ENCODE results near the gene PIEZO2.
"Not testable (repeated sequence)": the region's sequence is repeated elsewhere in the genome, so short reads cannot be mapped to it uniquely, and the experiment has no call there.

The PIEZO2 gene

GRCh38 chr18:10847907-10848306 is 301.5 kb downstream of the PIEZO2 start:
- Histone ChIP-seq H3K4me1 (ENCODE audit: control insufficient read depth, insufficient read depth, low read length) (no peaks in the 10 kb centered on the region), H3K4me3 (ENCODE audit: low read length) (no peak overlapping the region), H3K27me3 (ENCODE audit: control insufficient read depth, insufficient read depth, low read length) (no peaks in the 10 kb centered on the region)

DNA sequence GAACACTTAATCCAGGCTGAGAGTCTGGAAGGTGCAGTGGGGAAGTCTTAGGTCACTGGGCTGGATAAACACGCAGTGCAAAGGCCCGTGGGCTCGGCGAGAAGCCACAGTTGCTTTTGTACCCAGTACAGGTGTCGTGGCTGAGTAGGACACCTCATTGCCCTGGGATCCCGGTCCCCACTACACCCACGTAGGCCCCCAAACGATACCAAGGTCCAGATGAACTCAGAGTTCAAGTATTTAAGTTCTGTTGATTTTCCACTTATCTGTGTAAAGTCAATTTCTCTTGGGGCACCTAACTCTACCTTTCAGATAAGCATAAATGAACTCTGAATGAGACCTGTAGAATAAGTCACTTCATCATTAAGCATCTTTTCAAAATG is 302.0 kb downstream of the PIEZO2 start:
- no peaks in the 10 kb centered on the region for H3K4me1 ChIP-seq (ENCODE audit: control insufficient read depth, insufficient read depth, low read length)
- H3K27me3 ChIP-seq (ENCODE audit: control insufficient read depth, insufficient read depth, low read length), result no peaks in the 10 kb centered on the region
- no peak overlapping the region for H3K4me3 ChIP-seq (ENCODE audit: low read length)
- no peaks in the 10 kb centered on the region for H3K9me3 ChIP-seq (ENCODE audit: control insufficient read depth, low read length)
- H3K9ac ChIP-seq (ENCODE audit: low read length), result no peak overlapping the region
- no peaks in the 10 kb centered on the region for H3K36me3 ChIP-seq (ENCODE audit: control insufficient read depth, insufficient read depth, low read length)

More at GRCh38 chr18:10847907-10848306, 301.5 kb downstream of the PIEZO2 start:
- no peak overlapping the region for H3K9ac ChIP-seq (ENCODE audit: low read length)
- no peaks in the 10 kb centered on the region for H3K36me3 ChIP-seq (ENCODE audit: control insufficient read depth, insufficient read depth, low read length)
- H3K9me3 ChIP-seq (ENCODE audit: control insufficient read depth, low read length), result no peaks in the 10 kb centered on the region

DNA sequence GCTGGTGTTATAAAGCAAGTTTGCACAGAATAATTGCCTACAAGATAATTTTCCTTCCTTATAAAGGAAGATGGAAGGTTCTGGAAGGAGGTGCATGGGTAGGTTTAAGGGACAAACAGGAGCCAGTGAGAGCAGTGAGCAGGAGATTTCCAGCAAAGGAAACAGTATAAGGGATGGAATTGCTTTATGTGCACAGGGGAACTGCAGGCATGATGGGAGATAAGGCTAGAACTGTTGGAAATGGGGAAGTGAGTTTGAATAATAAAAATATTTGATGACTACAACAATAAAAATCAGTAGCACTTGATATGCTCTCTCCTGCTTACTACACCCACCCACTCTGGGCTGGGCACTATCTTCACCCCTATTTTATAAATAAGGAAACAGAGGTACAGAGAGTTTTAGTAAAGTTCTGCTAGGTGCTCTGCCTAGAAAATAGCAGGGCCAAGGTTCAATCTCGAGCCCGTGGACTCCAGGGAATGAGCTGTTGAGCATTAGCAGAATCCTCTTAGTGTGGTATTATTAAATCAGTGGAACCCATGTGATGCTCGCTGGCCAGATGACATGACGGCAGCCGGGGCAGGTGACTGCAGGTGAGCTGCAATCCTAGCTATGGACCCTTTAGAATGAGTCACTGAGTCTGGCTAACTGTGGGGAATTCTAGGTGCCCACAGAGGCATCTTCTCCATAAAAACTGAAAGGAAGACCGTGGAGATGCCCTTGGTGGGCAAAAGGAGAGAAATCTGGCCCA is 302.5 kb downstream of the PIEZO2 start:
- Histone ChIP-seq H3K9me3 (ENCODE audit: control insufficient read depth, low read length) (no peaks in the 10 kb centered on the region), H3K27me3 (ENCODE audit: control insufficient read depth, insufficient read depth, low read length) (no peaks in the 10 kb centered on the region), H3K4me1 (ENCODE audit: control insufficient read depth, insufficient read depth, low read length) (no peaks in the 10 kb centered on the region), H3K4me3 (ENCODE audit: low read length) (no peak overlapping the region), H3K9ac (ENCODE audit: low read length) (no peak overlapping the region), H3K36me3 (ENCODE audit: control insufficient read depth, insufficient read depth, low read length) (no peaks in the 10 kb centered on the region)

DNA sequence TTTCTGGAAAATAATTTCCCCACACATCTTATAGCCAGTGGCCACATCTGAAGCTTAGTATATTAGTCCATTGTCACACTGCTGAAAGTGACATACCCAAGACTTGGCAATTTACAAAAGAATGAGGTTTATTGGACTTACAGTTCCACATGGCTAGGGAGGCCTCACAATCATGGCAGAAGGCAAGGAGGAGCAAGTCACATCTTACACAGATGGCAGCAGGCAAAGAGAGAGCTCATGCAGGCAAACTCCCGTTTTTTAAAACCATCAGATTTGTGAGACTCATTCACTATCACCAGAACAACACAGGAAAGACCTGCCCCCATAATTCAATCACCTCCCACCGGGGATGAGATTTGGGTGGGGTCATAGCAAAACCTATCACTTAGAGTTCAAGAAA is 303.3 kb downstream of the PIEZO2 start:
- H3K4me1 ChIP-seq (ENCODE audit: control insufficient read depth, insufficient read depth, low read length); H3K4me3 ChIP-seq (ENCODE audit: low read length); H3K36me3 ChIP-seq (ENCODE audit: control insufficient read depth, insufficient read depth, low read length); H3K9me3 ChIP-seq (ENCODE audit: control insufficient read depth, low read length); H3K9ac ChIP-seq (ENCODE audit: low read length); H3K27me3 ChIP-seq (ENCODE audit: control insufficient read depth, insufficient read depth, low read length): not testable (repeated sequence)

GRCh38 chr18:10843565-10843964 is 305.8 kb downstream of the PIEZO2 start:
- Histone ChIP-seq H3K9me3 (ENCODE audit: control insufficient read depth, low read length) (no peaks in the 10 kb centered on the region), H3K4me3 (ENCODE audit: low read length) (no peak overlapping the region), H3K4me1 (ENCODE audit: control insufficient read depth, insufficient read depth, low read length) (no peaks in the 10 kb centered on the region), H3K27me3 (ENCODE audit: control insufficient read depth, insufficient read depth, low read length) (no peaks in the 10 kb centered on the region), H3K9ac (ENCODE audit: low read length) (no peak overlapping the region), H3K36me3 (ENCODE audit: control insufficient read depth, insufficient read depth, low read length) (no peaks in the 10 kb centered on the region)

GRCh38 chr18:10842861-10843260 is 306.5 kb downstream of the PIEZO2 start:
- no peak overlapping the region for H3K9ac ChIP-seq (ENCODE audit: low read length)
- H3K36me3 ChIP-seq (ENCODE audit: control insufficient read depth, insufficient read depth, low read length), result no peaks in the 10 kb centered on the region
- H3K4me1 ChIP-seq (ENCODE audit: control insufficient read depth, insufficient read depth, low read length), result no peaks in the 10 kb centered on the region
- no peaks in the 10 kb centered on the region for H3K9me3 ChIP-seq (ENCODE audit: control insufficient read depth, low read length)
- H3K4me3 ChIP-seq (ENCODE audit: low read length), result no peak overlapping the region
- H3K27me3 ChIP-seq (ENCODE audit: control insufficient read depth, insufficient read depth, low read length), result no peaks in the 10 kb centered on the region

- Histone ChIP-seq H3K9ac (ENCODE audit: low read length) (no peak overlapping the region), H3K4me1 (ENCODE audit: control insufficient read depth, insufficient read depth, low read length) (no peaks in the 10 kb centered on the region), H3K4me3 (ENCODE audit: low read length) (no peak overlapping the region), H3K36me3 (ENCODE audit: control insufficient read depth, insufficient read depth, low read length) (no peaks in the 10 kb centered on the region), H3K9me3 (ENCODE audit: control insufficient read depth, low read length) (no peaks in the 10 kb centered on the region), H3K27me3 (ENCODE audit: control insufficient read depth, insufficient read depth, low read length) (no peaks in the 10 kb centered on the region)
Measured at GRCh38 chr18:10842371-10842770, 307.0 kb downstream of the PIEZO2 start.

- Histone ChIP-seq H3K9ac (ENCODE audit: low read length) (no peak overlapping the region), H3K4me3 (ENCODE audit: low read length) (no peak overlapping the region), H3K36me3 (ENCODE audit: control insufficient read depth, insufficient read depth, low read length) (no peaks in the 10 kb centered on the region), H3K4me1 (ENCODE audit: control insufficient read depth, insufficient read depth, low read length) (no peaks in the 10 kb centered on the region), H3K27me3 (ENCODE audit: control insufficient read depth, insufficient read depth, low read length) (no peaks in the 10 kb centered on the region), H3K9me3 (ENCODE audit: control insufficient read depth, low read length) (no peaks in the 10 kb centered on the region)
Measured at GRCh38 chr18:10841203-10841602, 308.2 kb downstream of the PIEZO2 start.

- no peaks in the 10 kb centered on the region for H3K4me1 ChIP-seq (ENCODE audit: control insufficient read depth, insufficient read depth, low read length)
- no peaks in the 10 kb centered on the region for H3K9me3 ChIP-seq (ENCODE audit: control insufficient read depth, low read length)
- H3K36me3 ChIP-seq (ENCODE audit: control insufficient read depth, insufficient read depth, low read length), result no peaks in the 10 kb centered on the region
- H3K9ac ChIP-seq (ENCODE audit: low read length), result no peak overlapping the region
- no peak overlapping the region for H3K4me3 ChIP-seq (ENCODE audit: low read length)
- H3K27me3 ChIP-seq (ENCODE audit: control insufficient read depth, insufficient read depth, low read length), result no peaks in the 10 kb centered on the region
Measured at GRCh38 chr18:10840743-10841142, 308.6 kb downstream of the PIEZO2 start.

GRCh38 chr18:10839421-10839820 is 309.9 kb downstream of the PIEZO2 start:
- Histone ChIP-seq H3K27me3 (ENCODE audit: control insufficient read depth, insufficient read depth, low read length) (no peaks in the 10 kb centered on the region), H3K9ac (ENCODE audit: low read length) (no peak overlapping the region), H3K9me3 (ENCODE audit: control insufficient read depth, low read length) (no peaks in the 10 kb centered on the region), H3K36me3 (ENCODE audit: control insufficient read depth, insufficient read depth, low read length) (no peaks in the 10 kb centered on the region), H3K4me3 (ENCODE audit: low read length) (no peak overlapping the region), H3K4me1 (ENCODE audit: control insufficient read depth, insufficient read depth, low read length) (no peaks in the 10 kb centered on the region)

- H3K36me3 ChIP-seq (ENCODE audit: control insufficient read depth, insufficient read depth, low read length), result no peaks in the 10 kb centered on the region
- H3K27me3 ChIP-seq (ENCODE audit: control insufficient read depth, insufficient read depth, low read length), result no peaks in the 10 kb centered on the region
- no peak overlapping the region for H3K9ac ChIP-seq (ENCODE audit: low read length)
- no peaks in the 10 kb centered on the region for H3K9me3 ChIP-seq (ENCODE audit: control insufficient read depth, low read length)
- H3K4me3 ChIP-seq (ENCODE audit: low read length), result no peak overlapping the region
- H3K4me1 ChIP-seq (ENCODE audit: control insufficient read depth, insufficient read depth, low read length), result no peaks in the 10 kb centered on the region
Measured at GRCh38 chr18:10838553-10838952, 310.8 kb downstream of the PIEZO2 start.

GRCh38 chr18:10834128-10834815 is 315.1 kb downstream of the PIEZO2 start:
- Histone ChIP-seq H3K9me3 (ENCODE audit: control insufficient read depth, low read length) (no peaks in the 10 kb centered on the region), H3K4me3 (ENCODE audit: low read length) (no peak overlapping the region), H3K4me1 (ENCODE audit: control insufficient read depth, insufficient read depth, low read length) (no peaks in the 10 kb centered on the region), H3K36me3 (ENCODE audit: control insufficient read depth, insufficient read depth, low read length) (no peaks in the 10 kb centered on the region), H3K27me3 (ENCODE audit: control insufficient read depth, insufficient read depth, low read length) (no peaks in the 10 kb centered on the region), H3K9ac (ENCODE audit: low read length) (no peak overlapping the region)
